HG03097 (cell line): ENCODE results near the gene GTPBP3.
"Not testable (repeated sequence)": the region's sequence is repeated elsewhere in the genome, so short reads cannot be mapped to it uniquely, and the experiment has no call there.

Experiments
- ATAC-seq: cut with Tn5 transposase; IDR thresholded peaks from one replicate; pipeline ENCODE4 v1.9.1; 2021; ENCODE audit not compliant: unreplicated experiment, low FRiP score

GTPBP3 gene, protein sequence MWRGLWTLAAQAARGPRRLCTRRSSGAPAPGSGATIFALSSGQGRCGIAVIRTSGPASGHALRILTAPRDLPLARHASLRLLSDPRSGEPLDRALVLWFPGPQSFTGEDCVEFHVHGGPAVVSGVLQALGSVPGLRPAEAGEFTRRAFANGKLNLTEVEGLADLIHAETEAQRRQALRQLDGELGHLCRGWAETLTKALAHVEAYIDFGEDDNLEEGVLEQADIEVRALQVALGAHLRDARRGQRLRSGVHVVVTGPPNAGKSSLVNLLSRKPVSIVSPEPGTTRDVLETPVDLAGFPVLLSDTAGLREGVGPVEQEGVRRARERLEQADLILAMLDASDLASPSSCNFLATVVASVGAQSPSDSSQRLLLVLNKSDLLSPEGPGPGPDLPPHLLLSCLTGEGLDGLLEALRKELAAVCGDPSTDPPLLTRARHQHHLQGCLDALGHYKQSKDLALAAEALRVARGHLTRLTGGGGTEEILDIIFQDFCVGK

DNA sequence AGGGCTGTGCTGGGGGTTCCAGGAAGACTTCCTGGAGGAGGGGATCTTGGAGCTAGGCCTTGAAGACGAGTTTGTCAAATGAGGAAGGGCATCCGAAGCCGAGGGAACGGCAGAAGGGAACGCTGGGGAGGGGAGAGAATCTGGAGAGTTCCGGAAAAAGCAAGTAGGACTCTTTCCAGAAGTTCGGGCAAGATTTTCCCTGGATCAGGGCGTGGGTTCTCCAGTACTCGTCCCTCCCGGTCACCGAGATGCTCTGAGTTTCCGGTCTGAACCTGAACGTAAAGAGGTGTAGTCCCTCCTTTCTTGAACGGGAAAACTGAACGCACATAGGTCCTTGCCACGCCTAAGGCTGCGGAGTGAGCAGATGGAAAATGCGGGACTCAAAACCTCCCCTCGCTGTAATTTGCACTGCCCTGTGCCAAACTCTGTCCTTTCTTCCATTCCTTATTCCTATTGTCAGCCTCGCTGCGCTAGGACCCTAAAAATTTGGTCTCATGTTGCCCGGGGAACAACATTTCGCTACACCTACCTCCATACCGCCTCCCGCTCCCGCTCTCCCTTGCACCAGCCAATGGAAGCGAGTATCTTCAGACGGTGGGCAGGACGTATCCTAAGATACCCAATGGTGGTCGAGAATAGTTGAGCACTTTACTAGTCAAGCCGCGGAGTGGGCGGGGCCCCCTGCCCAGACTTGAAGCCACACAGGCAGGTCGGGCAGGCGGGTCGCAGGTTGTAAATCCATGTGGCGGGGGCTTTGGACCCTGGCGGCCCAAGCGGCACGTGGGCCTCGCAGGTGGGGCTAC is at the start of gene GTPBP3:
GTPBP3 (plus strand) TSS at position 682 of the 803 bp plus-strand sequence; CDS start at position 741, 59 bp downstream.
- ATAC-seq, result peak; percentile 72

DNA sequence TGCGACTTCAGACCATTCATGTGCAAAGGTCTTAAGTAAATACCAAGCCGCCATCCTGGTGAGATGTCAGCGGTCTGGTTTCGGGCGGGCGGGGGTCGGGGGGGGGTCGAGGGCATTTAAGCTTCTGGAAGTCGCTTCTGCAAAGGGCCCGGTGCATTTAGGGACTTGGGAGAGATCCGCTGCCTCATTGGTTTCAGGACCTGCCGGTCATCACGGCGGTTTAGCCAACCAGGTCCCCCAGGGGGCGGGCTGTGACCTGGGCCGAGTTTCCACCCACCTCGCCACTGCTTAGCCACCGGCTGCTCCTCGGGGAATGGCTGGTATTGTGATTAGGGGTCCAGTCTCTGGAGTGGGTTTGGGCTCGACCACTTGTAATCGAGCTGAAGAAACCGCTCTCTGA is 47.9 kb upstream of the GTPBP3 start:
- ATAC-seq, result no peak

DNA sequence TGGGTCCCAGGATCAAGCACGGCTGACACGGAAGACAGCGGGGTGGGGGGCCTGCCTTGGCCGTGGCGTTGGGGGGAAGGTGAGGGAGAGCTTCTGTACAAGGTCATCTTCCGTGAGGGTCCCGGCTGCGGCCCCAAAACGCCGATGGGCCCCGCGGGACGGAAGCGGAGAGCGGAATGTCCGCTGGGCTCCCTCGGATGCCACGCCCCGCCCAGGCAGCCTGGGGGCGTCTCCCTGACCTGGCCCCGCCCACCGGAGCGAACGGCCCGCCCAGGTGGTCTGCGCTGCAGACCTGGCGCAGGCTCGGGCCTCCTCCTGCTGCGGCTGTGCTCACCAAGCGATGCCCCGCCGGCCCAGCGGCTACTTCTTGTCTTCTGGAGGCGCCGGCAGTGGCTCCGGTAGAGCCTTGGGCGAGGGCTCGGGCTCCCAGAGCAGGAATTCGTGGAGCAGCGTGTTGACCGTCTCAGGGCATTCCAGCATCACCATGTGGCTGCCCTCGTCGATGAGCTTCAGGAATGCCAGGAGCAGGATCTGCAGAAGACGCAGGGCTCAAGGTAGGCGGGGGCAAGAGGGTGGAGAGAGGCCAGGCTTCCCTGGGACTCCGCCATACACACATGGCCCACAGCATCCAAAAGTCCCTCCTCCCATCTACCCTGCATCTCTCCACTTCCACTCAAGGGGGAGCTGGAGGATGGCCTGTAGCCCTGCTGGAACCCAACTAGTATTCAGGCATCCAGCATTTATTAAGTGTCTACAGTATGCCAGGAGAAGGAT is 44.9 kb upstream of the GTPBP3 start:
- ATAC-seq, result peak; percentile 65

DNA sequence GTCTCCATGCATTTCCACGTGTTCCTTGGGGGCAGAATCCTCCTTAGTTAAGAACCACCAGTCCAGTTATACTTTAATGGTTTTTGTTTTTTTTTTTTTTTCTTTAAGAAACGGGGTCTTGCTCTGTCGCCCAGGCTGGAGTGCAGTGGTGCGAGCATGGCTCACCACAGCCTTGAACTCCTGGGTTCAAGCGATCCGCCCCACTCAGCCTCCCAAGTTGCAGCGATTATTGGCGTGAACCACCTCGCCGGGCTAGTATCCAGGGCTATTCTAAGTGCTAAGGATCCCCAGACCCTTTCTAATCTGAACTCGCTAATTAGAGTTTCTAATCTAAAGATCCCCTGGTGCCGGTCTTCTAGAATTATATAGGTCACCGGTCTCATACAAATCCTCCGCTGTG is 43.7 kb upstream of the GTPBP3 start:
- no peak for ATAC-seq

DNA sequence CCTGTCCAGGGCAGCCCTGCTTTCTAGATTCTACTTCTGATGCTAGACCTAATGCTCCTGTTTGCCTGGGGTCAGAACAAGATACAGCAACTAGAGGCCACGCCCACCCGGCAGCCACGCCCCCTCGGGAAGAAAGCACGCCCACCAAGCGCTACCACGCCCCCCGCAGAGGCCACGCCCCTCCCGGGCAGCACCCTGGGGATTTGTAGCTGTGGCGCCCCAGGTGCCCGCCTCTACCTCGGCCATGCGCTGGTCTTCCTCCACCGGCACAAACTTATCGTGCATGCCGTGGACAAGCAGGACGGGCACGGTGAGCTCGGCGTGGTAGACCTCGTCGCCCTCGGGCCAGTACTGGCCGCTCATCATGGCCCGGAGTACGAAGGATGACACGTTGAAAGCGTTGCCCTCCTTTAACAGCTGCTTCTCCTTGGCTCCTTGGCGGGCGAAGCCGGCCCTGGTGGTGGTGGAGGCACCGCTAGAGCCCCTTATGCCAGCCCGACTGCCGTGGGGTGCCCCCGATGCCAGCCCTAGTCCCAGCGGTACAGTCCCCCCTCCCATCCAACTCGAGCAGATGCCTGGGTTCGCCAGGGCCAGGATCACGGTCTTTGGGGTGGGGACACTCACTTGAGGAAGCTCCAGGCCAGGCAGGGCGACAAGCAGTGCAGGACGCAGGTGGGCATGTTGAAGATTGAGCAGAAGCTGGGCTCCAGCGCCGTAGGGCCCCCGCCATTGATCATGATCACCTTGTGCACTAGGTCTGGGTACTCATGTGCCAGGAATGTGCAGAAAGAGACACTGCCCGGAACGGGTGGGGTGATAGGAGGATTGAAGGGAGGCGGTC is 43.1 kb upstream of the GTPBP3 start:
- no peak for ATAC-seq

DNA sequence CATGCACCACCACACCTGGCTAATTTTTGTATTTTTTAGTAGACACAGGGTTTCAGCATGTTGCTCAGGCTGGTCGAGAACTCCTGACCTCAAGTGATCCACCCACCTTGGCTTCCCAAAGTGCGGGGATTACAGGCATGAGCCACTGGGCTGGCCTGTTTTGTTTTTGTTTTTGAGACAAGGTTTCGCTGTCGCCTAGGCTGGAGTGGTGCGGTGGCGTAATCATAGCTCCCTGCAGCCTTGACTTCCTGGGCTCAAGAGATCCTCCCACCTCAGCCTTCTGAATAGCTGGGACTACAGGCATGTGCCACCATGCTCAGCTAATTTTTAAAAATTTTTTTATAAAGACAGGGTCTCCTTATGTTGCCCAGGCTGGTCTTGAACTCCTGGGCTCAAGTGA is 41.8 kb upstream of the GTPBP3 start:
- ATAC-seq, result not testable (repeated sequence)

DNA sequence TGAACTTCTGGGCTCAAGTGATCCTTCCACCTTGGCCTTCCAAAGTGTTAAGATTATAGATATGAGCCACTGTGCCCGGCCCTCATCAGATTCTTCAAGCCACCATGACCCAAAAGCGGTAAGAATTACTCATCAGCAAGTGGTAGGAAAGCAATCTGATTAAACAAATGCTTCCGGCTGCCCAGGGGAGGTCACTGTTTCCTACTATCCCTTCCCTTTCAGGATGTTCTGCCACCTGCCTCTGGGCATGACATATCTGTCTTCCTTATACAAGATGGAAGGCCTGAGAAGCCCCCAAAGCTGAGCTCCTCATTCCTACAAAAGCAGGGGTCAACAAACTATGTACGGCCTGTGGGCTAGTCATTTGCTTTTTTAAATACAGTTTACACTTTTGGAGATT is 41.1 kb upstream of the GTPBP3 start:
- ATAC-seq, result no peak

DNA sequence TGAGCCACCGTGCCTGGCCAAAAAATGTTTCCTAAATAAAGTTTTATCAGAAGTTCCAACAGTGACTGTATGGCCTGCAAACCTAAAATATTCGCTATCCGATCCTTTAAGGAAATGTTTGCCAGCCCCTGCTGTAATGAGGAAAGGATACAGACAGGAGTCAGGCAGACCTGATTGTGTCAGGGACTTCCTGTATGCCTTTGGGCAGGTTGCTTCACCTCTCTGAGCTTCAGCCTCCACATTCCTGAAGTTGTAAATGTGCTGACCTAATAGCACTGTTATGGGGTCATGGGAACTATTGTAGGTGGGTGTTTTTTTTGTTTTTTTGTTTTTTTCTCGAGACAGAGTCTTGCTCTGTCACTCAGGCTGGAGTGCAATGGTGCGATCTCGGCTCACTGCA is 40.4 kb upstream of the GTPBP3 start:
- ATAC-seq, result no peak

DNA sequence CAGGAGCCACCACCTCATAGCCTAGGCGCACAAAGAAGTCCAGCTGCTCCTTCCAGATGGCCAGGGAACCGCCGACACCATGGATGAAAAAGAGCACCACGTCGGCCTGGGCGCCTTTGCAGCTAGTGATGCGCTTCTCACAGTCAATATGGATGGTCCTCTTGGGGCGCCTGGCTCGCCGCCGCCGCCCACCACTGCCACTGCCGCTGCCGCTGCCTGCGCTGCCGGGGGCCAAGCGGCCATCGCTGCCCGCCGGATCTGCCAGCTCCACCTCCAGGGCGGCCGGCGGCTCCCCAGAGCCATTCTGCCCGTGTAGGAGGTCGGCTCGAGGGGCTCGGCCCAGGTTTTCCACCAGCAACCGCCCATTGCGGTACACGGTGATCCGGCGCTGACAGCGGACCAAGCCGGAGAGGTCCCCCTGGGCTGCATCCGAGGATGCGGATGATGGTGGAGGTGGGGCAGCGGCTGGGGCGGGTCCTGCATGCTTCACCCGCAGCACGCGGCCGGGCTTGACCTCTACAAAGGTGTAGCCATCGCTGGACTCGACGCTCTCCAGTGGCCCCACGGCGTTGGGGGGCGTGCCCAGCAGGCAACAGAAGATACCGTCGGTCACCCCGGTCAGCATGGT is 36.2 kb upstream of the GTPBP3 start:
- ATAC-seq, result no peak

DNA sequence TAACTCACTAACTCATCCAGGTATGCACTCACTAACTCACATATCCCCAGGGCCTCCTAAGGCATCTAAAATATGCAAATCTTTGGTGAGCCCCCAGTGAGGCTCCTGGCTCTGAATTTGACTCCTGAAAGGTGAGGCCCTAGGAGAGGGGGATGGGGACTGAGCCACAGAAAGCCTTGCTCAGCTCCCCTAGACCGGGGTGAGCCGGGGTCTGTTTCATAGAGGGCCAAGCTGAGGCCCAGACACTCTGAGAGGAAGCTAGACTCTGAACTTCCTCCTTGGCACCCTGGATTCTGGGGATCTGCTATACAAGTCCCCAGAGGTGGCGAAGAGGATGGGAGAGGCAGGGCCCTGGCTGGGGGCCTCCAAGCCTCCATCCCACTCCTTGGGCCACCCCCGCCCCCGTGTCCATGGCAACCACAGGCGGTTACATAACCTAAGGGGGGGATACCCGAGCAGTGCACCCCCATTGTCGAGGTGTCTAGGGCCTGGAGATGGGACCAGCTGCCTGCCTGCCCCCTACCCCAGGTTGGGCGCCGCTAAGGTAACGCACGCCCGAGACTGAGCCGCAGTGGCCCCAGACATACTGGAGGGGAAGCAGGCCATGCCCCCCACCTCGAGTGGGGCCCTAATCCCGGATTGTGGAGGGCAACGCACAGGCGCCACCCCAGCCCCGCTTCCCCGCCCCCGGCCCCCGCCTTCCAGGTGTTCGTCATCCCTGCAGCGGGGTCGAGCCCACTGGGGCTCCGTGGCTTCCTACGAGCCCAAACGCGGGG is 34.8 kb upstream of the GTPBP3 start:
- ATAC-seq, result no peak

DNA sequence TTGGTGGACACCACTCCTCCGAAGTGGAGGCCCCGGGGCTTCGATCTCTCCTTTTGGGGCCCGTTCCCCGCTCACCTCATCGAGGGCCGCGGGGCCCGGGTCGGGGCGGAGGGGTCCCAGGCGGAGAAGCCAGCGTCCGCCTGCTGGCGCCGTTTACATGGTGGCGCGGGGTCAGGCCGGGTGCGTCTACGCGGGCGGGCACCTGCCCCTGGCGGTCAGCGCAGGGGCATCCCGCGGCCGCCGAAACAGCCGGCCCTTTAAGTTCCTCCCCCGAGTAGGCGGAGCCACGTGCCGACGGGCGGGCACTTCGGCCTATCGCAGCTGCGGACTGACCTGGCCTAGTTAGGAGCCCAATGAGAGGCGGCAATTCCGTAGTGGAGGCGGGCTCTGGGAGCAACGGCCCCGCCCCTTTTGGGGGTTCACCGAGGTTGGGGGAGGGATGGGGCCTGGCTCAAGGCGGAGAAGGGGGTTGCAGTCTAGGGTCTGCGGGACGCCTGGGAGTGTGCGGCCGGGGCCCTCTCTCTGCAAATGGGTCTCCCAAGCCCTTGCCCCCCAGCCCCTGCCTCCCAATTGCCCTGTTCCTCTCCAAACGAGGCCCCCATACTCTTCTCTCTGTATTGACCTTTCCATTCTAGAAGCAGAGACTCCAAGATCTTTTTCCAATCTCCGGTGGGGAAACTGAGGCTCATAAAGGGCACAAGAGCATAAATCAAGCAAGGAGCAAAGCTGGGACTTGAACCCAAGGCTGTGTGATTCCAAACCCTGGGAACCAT is 34.0 kb upstream of the GTPBP3 start, which contains the start of gene ABHD8:
ABHD8 (minus strand) TSS at position 259 of the 773 bp plus-strand sequence. CDS start 1,809 bp downstream, outside the sequence.
- peak; percentile 50 for ATAC-seq

DNA sequence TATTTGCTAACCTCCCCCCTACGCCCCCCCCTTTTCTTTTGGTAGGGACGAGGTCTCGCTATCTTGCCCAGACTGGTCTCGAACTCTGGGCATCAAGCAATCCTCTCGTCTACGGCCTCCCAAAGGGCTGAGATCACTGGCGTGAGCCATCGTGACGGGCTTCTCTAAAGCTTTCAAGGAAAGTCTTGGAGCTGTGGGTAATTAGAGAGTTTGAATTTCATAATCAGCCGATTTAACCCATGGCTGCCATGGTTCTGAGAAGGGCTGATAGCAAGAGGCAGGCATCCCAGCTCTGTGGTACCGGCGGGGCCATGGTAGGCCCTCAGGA is 33.4 kb upstream of the GTPBP3 start:
- no peak for ATAC-seq

DNA sequence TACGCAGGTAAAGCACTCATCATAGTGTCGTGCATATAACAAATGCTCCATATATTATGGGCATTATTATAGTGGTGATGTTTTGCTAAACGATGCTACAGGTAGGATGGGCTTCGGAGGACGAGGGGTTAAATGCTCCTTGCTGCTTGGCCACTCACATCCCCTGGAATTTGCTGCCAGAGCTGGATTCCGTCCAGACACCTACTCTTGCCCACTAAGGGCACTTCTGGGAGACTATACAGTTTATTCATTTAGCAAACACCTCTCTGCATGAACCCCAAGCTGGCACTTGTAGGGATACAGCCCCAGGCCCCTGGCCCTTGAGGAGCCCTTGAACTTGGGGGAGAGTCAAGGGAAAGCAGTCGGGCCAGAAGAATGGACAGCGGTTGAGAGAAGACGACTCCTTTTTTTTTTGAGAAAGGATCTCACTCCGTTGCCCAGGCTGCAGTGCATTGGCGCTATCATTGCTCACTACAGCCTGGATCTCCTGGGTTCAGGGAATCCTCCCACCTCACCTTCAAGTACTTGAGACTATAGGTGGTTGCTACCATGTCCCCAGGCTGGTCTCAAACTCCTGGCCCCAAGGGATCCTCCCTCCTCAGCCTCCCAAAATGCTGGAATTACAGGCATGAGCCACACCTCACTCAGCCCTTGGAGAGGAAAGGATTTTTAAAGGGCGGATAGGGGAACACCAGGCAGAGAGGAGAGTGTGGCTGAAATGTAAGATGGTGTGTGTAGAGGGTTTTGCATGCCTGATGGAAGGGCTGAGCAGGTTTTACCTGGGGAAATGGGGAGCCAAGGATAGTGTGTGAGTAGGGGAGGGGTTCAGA is 32.8 kb upstream of the GTPBP3 start:
- ATAC-seq, result no peak

DNA sequence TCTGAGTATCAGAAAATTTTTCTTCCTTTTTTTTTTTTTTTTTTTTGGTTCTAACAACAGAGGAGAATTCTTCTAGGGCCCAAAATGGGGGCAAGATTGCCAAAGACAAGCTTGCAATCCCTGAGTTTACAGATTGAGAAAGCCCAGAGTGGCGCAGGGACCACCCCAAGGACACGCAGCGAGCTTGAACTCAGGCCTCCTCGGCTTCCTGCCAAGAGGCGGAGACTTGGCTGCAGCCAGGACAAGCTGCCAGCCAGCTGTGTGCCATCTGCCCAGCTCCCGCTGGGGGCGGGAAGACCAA is 32.2 kb upstream of the GTPBP3 start:
- ATAC-seq, result no peak

DNA sequence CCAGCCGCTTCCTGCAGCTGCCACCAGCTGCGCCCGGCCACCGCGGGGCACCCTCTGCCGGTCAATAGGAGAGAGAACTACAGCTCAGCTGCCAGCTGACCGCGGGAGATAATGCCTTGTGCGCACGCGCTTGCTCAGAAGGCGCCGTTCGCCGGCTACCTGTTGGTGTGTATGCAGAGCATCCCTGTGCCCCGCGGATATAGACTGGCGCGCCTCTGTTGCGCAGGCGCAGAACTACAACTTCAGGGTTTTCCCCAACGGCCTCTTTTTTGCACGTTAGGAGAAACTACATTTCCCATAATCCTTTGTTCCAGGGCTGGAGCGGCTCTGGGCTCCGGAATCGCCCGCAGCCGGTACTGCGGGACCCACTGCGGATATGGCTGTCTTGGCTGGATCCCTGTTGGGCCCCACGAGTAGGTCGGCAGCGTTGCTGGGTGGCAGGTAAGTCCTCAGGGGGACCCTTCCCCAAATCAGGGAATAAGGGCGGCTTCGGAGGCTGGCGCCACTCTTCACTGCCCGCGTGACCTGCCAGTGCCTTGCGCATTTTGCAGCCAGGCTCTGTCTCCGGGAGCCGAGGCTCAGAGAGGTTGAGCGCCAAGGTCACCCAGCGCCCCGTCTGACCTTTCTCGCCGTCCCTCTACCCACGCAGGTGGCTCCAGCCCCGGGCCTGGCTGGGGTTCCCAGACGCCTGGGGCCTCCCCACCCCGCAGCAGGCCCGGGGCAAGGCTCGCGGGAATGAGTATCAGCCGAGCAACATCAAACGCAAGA is 31.7 kb upstream of the GTPBP3 start, which contains the start of gene MRPL34:
MRPL34 (plus strand) TSS at position 356 of the 768 bp plus-strand sequence; CDS start at position 377, 21 bp downstream.
- ATAC-seq, result peak; percentile 79

DNA sequence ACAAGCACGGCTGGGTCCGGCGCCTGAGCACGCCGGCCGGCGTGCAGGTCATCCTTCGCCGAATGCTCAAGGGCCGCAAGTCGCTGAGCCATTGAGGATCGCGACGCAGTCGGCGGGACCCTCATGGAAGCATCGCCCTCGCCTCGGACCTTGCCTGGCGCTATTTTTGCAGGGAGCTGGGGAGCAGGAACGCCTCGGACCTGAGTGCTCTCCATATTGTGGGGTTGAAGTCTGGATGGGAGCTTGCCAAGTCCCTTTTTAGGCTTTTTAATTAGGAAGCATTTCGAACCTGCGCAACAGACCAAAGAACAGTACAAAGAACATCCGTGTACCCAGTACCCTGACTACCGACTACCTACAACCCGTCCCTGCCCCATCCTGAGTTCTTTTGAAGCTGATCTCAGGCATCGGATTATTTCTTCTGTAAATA is 31.1 kb upstream of the GTPBP3 start:
- ATAC-seq, result no peak
